ENCODE data around the gene FAM168A.

The FAM168A gene

GRCh38 chr11:73395297-73396208 lies 202.4 kb downstream of the FAM168A start:
- no peak for TF ChIP-seq CTCF (IDR thresholded peaks at IDR 0.05; ENCODE audit: low read depth, low read length)
- Histone ChIP-seq H3K27me3 (ENCODE audit: insufficient read depth, low read depth, severe bottlenecking) (no peaks in the 10 kb centered on the region), H3K27ac (no peak overlapping the region), H3K36me3 (peaks cover 52% of the 10 kb centered on the region), H3K9me3 (ENCODE audit: severe bottlenecking) (no peaks in the 10 kb centered on the region), H3K4me3 (ENCODE audit: low read depth, low read length) (no peak overlapping the region)
- no peak for DNase-seq

- no peak for DNase-seq
- Histone ChIP-seq H3K27ac (no peak overlapping the region), H3K9me3 (ENCODE audit: severe bottlenecking) (no peaks in the 10 kb centered on the region), H3K36me3 (peaks cover 52% of the 10 kb centered on the region), H3K4me3 (ENCODE audit: low read depth, low read length) (no peak overlapping the region), H3K27me3 (ENCODE audit: insufficient read depth, low read depth, severe bottlenecking) (no peaks in the 10 kb centered on the region)
- no peak for TF ChIP-seq CTCF (IDR thresholded peaks at IDR 0.05; ENCODE audit: low read depth, low read length)
These were observed 203.3 kb downstream of the FAM168A start for GRCh38 chr11:73394416-73395296.

- H3K9me3 ChIP-seq (ENCODE audit: severe bottlenecking) = no peaks in the 10 kb centered on the region
- peak; percentile 78 for DNase-seq
- TF ChIP-seq CTCF (IDR thresholded peaks at IDR 0.05; ENCODE audit: low read depth, low read length) = peak; percentile 93
- no peak overlapping the region for H3K27ac ChIP-seq
- H3K4me3 ChIP-seq (ENCODE audit: low read depth, low read length) = no peak overlapping the region
- no peaks in the 10 kb centered on the region for H3K27me3 ChIP-seq (ENCODE audit: insufficient read depth, low read depth, severe bottlenecking)
- peaks cover 58% of the 10 kb centered on the region for H3K36me3 ChIP-seq
These were observed 204.2 kb downstream of the FAM168A start for GRCh38 chr11:73393479-73394415.

GRCh38 chr11:73393011-73393380 lies 204.9 kb downstream of the FAM168A start:
- no peak for DNase-seq
- H3K36me3 ChIP-seq = peaks cover 63% of the 10 kb centered on the region
- no peak for TF ChIP-seq CTCF (IDR thresholded peaks at IDR 0.05; ENCODE audit: low read depth, low read length)
- H3K27me3 ChIP-seq (ENCODE audit: insufficient read depth, low read depth, severe bottlenecking) = no peaks in the 10 kb centered on the region
- no peak overlapping the region for H3K4me3 ChIP-seq (ENCODE audit: low read depth, low read length)
- H3K9me3 ChIP-seq (ENCODE audit: severe bottlenecking) = no peaks in the 10 kb centered on the region
- H3K27ac ChIP-seq = no peak overlapping the region
